ENCODE data around the gene ARHGEF40.

Gene ARHGEF40

DNA sequence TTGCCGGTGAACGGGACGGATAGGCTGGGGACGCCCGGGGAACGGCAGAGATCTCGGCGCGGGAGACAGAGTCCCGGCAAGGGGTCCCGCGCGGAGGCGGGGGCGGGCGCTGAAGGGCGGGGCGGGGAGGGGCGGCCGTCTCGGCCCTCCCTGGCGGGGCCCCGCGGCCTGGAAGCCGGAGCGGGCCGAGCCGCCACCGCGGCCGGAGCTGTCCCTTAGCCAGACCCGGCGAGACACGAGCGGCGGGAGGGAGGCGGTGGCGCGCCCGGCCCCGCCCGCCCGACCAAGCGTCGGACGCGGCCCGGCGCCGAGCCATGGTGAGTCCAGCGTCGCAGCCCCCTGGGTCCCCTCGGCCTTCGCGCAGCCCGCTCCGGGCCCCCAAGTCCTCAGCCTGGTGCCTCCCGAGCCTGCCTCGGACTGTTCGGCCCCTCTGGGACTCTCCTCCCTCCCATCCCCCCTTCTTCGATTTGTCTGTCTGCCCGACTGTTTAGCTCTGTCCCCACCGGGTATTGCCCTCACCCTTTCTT lies at the start of gene ARHGEF40:
Gene ARHGEF40, plus strand, starts transcription at position 222 of the 527 bp plus-strand sequence. Its CDS starts 93 bp downstream, at position 315.
- no peak for DNase-seq

DNA sequence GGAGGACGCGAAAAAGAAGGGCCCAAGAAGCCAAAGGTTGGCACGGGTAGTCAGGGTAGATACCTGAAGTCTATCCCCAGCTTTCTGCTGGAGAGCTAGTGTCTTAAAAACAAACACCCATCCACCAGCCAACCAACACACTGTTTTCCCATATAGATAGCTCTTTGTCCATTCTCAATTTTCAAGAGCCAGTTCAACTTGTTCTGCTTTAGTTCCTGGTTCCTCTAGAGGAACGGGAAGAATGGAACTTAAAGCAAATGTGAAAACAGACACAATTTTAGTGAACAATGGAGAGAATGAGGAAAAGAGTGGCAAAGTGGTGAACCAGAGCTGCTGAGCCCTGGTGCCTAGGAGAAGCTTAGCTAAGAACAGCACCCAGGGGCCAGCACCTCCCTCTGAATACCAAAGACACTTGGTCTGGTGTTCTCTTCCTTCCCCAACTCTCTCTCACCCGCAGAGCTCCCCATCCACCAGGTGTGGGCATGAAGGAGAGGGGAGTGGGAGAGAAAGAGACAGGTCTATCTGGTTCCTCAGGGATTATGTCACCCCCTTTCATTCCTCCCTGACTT lies 49.0 kb upstream of the ARHGEF40 start:
- DNase-seq = no peak

DNA sequence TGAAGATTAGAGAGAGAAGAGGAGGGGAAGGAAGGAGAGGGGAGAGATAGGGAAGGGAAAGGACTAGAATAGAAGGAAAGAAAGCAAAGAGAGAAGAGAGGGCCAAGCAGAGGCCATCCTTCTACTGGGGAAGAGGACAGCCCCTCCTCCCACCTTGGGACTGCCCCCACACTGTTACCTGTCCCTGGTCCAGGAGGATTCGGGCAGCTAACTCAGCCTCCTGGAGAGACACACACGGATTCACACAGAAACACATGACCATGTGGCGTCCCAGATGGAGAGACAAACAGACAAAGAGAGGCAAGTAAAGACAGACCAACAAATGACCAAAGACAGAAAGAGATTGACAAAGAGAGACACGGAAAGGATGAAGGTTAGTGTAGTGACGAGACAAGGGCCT lies 47.4 kb upstream of the ARHGEF40 start:
- DNase-seq = no peak

GRCh38 chr14:21023174-21023573 lies 46.9 kb upstream of the ARHGEF40 start:
- DNase-seq = no peak

GRCh38 chr14:21023817-21024584 lies 46.1 kb upstream of the ARHGEF40 start:
- no peak for DNase-seq

GRCh38 chr14:21024585-21025370 lies 45.3 kb upstream of the ARHGEF40 start, which contains the start of gene NDRG2:
NDRG2 (minus strand) TSS chr14:21025061; CDS start chr14:21023315, 1,746 bp downstream.
- DNase-seq = peak; percentile 68

DNA sequence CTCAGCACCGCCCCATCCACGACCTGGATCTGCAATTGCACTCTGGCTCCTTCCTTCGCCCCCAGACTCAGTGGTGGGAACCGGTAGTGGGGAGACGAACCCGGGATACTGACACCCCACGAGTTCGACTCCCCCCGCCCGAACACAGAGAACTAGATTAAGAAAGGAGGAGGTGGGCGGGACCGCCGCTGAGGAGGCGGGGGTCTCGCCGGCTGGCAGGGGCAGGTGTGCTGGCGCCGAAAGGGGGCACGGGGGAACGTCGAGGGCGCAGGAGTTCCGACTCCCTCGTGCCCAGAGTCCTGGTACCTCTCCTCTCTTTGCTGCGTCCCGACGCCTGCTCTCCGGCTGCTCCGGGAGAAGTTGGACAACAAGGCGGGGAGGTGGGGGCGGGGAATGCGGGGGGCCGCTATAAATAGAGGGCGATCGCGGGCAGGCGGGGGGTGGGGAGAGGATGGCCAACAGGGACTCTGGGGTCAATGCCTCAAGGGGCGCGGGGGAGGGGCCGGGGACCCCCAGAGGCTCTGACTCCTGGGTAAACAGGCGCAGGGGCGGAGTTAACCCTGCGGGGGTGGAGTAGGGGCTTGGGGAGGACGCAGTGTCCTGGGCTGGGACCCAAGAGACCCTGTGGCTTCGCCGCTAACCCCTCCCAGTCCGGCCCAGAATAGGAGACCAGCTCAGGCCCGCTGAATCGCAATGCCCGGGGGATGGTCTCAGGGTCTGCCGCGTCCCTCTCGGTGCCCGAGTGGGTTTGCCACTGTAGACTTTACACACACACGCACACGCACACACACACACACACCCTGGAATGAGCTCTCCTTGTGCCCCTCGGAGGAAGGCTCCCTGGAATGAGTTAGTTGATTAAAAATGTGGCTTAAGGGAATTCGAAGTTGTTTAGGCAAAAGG lies 44.5 kb upstream of the ARHGEF40 start:
- no peak for DNase-seq

DNA sequence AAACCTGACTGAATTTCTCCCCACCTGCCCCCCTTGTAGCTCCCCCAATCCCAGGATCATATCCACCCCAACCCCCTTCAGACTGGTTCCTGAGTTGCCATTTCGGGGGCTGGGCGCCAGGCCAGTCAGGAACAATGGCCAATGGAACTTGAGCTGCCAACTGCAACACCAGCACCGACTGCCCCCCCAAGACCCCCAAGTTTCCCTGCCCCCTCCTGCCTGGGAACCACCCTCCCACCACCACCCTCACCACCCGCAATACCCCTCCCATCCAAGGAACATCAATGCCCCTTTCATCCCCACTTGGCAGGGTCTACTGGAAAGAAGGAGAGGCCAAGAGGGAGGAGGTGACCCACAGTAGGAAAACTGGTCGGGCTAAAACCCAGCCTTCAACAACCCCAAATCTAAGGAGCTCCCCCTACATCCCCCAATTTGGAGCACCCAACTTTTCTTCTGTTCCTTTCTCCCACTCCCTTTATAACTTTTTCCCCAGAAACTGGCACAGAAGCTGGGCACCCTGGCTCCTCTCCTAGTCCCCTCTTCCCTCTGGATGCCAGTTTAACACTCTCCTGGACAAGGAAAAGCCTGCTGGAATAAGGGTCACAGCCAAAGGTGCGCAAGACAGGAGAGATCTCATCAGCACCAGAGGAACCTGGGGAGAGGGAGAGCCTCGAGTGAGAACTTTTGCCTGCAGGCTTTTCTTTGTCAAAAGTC lies 43.7 kb upstream of the ARHGEF40 start:
- DNase-seq = no peak

GRCh38 chr14:21026988-21027315 lies 43.2 kb upstream of the ARHGEF40 start:
- DNase-seq = no peak

DNA sequence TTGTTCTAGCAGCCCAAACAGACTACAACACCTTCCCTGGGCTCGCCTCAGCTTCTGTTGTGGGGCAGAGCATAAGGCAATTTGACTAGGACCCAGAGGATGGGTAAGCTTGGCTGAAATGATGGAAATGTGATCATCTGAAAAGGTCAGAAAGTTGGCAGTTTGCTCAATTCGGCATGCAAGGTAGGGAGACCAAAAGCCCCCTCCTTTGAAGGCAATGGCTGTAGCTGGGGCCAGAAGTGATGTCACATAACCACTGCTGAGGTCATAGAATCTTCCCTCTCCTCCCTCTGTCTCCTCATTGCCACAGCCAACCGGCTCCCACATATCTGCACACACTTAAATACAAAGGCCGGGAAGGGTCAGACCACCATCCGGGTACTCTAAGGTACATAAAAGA lies 40.2 kb upstream of the ARHGEF40 start, which contains the start of gene TPPP2:
Gene TPPP2, plus strand, starts transcription at position 301 of the 400 bp plus-strand sequence. CDS start 365 bp downstream, outside the sequence.
- DNase-seq = no peak

- DNase-seq = no peak
Measured at GRCh38 chr14:21030531-21030930, 39.6 kb upstream of the ARHGEF40 start.

- no peak for DNase-seq
Measured at GRCh38 chr14:21032326-21033132, 37.6 kb upstream of the ARHGEF40 start.

DNA sequence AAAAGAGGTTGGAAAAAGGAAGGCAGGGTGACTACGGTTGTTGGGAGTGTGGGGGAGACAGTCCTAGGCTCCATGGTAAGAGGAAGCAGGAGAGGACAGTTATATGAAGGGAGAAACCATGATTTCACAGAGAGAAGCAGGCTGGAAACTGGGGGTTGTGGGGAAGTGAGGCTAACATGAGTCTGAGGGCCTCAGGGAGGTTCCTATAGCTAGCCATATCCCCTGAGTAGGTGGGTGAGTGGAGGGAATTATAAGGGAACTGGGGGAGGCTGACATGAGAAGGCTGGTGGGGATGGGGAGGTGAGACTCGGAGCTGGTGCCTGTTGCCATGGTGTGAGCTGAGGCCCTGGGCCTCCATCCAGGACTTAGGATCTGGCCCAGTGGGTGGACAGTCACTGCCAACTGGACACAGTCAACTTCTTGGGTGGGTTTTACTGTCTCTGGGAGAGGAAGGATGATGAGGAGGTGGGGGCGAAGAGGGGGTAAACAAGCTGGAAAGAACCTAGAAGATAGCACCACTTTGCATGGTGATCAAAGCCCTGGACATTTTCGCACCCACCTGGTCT lies 36.9 kb upstream of the ARHGEF40 start:
- DNase-seq = no peak

DNA sequence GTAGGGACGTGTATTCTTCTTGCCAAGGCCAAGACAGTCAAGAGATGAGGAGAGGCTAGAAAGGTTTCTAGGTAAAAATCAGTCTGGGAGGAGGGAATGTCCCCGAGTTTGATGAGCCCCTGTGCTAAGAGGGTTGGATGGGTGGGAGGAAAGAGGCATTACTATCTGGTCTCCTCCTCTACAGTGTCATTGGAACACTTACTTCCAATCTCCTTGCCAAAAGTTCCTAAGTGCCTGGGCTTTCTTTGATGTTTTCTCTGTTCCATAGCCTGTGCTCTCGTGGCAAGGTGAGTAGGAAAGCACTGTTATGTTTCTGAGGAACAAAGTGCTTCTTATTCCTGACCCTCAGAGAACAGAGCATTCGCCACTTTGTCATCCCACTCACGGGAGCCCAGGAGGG lies 35.4 kb upstream of the ARHGEF40 start, which contains the start of gene RNASE13:
Gene RNASE13, minus strand, starts transcription at position 101 of the 400 bp plus-strand sequence. CDS start 519 bp downstream, outside the sequence.
- DNase-seq = no peak

- no peak for DNase-seq
Measured at GRCh38 chr14:21036751-21037150, 33.4 kb upstream of the ARHGEF40 start.

DNA sequence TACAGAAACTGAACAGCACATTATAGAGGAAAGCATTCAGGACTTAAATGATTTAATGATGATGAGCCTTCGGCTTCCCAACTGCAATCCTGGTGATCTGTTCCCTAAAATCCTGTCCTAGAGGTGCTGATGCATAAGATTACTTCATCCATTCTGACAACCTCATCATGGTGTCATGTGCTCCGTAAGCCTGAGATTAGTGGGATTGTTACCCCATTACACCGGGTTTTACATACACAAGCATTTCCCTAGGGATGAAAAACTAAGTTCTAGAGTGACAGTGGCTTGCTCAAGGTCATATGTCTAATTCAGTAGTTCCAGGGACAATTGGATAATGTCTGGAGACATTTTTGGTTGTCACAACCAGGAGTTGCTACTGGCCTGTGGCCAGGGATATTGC lies 32.9 kb upstream of the ARHGEF40 start:
- DNase-seq = no peak

DNA sequence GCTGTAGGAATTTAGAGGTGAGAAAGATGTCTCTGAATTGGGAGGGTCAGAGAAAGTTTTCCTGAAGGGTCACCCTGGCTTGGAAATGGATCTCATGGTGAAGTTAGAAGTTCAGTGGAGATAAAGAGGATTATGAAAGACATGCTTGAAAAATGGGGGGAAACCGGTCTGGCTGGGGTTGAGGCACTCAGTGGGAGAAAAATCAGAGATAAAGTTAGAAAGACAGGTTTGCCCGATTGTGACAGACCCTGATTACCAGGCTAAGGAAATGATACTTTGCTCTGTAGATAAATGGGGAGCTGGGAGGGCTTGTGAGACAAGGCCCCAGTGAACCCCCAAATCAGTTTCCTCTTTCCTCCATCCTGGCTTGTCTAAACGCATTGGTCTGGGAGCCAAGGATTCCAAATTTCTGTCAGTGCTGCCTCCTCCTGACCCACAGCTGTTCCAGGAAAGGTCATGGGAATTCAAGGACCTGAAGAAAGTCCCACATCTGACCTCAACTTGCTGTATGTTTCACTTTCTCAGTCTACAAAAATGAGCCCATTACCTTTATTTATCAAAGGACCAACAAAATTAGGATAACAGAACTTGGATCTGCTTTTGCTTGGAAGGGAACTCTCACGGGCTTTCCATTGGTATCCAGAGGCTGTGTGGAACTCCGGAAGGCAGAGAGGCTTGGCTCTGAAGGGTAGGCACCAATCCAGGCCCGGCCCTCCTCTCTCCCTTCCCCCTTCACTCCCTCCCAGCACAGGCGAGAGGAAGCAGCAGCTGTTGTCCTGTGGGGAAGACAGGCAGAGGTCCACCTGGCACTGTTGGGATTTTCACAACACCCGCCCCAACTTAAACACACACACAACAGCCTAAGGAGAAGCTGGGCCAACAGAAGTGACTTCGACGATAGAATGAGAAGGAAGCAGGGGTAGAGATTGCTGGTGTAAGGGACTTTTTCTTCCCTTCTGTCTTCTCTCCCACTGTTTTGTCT lies 31.4 kb upstream of the ARHGEF40 start:
- no peak for DNase-seq

DNA sequence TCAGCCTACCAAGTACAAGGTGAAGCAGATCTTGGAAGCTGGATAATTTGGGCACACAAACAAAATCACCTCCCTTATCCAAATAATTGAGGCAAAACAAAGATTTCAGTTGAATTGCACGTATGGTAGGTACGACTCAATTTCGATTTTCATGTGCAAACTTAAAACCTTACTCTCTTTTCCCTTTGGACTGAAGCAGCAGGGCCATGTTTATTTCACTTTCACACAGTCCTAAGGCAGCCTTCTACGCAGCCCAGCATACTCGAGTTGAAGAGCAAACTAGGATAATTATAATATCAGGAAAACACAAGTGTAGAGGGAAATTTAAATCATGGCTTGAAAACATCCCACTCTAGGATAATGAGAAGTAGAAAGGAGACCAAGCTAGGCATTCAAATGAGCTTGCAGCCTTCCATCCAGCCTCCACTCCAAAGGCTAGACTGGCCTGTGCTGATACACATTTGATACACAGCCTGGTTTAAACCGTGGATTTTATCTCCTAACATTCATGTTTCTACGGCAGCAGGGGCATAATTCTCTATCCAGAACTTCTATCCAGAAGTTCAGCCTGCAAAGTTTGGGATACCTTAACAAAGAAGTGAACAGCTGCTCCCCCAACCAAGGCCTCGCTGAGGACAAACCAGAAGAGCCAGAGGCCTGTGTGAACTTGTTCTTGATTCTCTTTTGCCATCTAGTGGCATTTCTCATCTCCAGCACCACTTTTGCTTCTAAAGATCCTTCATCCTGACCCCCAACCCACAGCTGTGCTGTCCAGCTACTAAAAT lies 30.3 kb upstream of the ARHGEF40 start:
- no peak for DNase-seq
